GM19438 (cell line): ENCODE results near the gene POGK.
A peak's percentile ranks its signal among the peaks of the same experiment; 100 is the strongest.
"Not testable (repeated sequence)": the region's sequence is repeated elsewhere in the genome, so short reads cannot be mapped to it uniquely, and the experiment has no call there.

Experiments used
- ATAC-seq: cut with Tn5 transposase; IDR thresholded peaks from one replicate; pipeline ENCODE4 v1.9.1; 2021; ENCODE audit warnings: low read depth; ENCODE audit not compliant: unreplicated experiment

Gene POGK

DNA sequence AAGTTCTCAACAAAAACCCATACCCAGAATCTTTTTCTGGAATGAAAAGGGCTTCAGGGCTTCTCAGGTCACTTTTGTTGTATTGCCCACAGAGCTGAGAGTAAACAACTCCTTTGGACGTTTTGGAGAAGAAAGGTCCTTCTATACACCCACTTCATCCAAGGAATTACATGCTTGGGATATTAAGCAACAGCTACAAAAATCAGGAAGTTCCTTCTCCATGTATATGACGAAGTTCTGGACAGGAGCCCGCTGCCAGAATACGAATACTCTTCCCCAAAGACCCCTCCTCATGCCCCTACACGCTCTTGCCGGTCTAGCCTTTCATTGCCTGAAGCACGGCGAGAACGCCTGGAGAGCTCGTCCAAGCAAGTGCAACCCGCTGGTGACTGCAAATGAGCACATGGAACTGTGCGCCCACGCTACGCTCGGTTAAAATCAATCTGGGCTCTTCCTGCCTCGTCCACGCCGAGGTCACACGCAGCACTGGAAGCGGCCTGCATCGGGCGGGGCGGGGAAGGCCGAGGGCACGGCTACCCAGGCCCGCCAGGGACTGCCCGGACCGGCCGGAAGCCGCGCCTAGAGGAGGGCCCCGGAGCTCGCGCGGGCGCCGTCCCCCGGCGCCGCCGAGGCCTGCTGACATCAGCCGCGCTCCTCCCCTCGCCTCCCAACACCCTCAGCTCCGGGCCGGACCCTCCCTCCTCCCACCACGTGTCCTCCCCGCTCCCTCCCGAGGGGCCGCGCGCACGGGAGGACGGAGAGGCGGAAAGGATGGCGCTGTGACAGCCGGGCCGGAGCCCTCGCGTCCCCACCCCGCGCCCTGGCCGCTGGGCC lies at the start of gene POGK:
POGK (plus strand) TSS at position 710 of the 834 bp plus-strand sequence. CDS start 1,482 bp downstream, outside the sequence.
- peak; percentile 94 for ATAC-seq

DNA sequence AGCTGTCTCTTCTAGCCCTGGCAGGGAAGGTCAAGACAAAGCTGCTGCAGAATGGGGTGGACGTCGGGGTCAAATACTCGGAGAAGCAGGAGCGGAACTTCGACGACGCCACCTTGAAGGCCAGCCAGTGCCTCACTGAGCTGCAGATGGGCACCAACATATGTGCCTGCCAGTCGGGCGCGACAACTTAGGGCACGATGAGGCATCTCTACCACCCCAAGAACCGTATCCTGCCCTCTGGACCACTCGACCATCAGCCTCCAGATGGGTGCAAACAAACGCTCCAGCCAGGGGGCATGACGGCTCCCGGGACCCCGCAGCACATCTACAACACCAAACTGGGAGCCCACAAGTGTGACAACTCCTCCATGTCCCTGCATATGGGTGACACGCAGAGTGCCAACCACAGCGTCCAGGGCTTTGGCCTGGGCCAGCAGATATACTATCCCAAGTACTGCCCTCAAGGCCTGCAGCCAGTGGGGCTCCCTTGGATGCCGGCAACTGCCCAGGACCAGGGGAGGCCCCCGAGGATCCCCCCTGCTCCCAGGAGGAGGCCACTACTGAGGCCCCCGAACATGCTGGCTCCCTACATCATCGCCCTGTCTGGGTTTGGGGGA lies 42.5 kb upstream of the POGK start:
- ATAC-seq = no peak

DNA sequence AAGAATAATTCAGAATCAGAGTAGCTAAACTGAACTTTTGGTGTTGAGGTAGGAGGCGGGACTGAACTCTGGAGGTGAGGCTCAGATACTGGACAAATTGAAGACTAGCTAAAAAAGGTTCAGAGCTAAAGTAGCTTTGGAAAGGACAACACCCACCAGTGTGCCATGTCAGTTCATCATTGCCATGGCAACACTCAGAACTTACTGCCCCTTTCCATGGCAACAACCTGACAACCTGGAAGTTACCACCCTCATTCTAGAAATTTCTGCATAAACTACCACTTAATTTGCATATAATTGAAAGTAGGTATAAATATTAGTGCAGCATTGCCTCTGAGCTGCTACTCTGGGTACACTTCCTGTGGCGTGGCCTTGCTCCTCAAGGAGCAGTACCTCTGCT lies 30.3 kb upstream of the POGK start:
- ATAC-seq = no peak

- ATAC-seq = no peak
Observed at GRCh38 chr1:166811691-166812090, 27.6 kb upstream of the POGK start.

GRCh38 chr1:166813508-166814223 lies 25.6 kb upstream of the POGK start:
- ATAC-seq = no peak

DNA sequence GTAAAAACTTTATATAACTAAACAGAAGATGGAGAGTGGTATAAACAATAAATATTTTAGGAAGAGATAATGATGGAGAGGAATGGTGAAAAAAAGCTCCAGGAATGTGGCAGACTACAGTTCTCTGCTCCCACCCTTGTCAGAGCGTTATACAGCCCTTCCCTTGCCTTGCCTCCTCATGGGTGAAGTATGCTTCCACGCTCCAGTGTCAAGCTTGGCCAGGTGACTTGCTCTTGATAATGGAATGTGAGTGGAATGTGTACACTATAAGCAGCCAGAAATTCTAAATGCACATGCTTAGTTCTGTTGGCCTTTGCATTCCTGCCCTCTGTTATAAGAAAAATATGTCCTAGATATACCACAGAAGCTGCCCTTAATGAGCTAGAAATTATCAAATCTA lies 24.7 kb upstream of the POGK start:
- no peak for ATAC-seq

GRCh38 chr1:166819974-166820373 lies 19.3 kb upstream of the POGK start:
- ATAC-seq = no peak

- ATAC-seq = no peak
Observed at GRCh38 chr1:166822385-166822784, 16.9 kb upstream of the POGK start.

DNA sequence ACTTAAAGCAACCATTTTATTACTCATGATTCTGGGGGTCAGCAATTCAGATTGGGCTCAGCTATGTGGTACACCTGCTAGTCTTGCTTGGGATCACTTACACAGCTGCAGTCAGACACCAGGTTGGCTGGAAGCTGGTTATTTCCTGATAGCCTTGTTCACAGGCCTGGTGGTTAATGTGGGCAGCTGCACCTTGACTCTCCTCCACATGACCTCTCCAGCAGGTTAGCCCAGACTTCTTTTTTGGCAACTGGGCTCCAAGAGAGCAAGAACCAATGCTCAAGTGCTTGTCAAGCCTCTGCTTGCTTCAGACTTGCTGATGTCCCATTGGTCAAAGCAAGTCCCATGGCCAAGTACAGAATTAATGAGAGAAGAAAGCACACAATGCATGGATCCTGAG lies 11.8 kb upstream of the POGK start:
- no peak for ATAC-seq

- ATAC-seq = not testable (repeated sequence)
Observed at GRCh38 chr1:166829762-166830161, 9.5 kb upstream of the POGK start.

GRCh38 chr1:166836733-166837132 lies 2.5 kb upstream of the POGK start:
- ATAC-seq = no peak

DNA sequence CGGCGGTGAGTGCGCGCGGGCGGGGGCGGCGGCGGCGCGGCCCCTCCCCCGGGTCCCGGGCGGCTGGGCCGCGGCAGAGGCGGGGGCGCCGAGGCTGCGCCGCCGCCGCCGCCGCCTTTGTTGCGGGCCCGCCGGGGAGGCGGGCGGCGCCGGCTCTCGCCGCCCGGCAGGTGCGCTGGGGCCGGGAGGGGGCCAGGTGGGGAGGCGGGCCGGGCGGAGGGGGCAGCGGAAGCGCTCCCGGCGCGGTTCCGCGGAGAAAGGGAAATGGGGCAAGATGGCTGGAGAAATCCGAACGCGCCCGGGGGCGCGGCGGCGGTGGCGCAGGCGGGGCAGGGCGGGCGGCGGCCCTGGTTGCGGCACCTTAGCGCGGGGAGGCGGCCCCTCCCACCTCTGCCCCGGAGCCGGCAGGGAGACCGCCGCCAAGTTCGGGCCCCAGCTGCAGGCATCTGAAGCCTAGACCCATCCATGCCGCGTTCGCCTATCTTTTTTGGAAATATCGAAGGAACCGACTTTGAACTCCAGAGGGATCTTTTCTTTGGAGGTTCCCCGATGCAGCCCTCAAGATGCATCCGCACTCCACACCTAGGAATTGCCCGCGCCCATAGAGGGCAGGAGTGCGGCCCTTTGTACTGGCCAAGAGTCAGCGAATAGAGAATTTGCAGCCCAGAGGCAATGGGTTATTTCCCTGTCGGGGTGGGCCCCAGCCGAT lies 479 bp downstream of the POGK start:
- peak; percentile 35 for ATAC-seq

DNA sequence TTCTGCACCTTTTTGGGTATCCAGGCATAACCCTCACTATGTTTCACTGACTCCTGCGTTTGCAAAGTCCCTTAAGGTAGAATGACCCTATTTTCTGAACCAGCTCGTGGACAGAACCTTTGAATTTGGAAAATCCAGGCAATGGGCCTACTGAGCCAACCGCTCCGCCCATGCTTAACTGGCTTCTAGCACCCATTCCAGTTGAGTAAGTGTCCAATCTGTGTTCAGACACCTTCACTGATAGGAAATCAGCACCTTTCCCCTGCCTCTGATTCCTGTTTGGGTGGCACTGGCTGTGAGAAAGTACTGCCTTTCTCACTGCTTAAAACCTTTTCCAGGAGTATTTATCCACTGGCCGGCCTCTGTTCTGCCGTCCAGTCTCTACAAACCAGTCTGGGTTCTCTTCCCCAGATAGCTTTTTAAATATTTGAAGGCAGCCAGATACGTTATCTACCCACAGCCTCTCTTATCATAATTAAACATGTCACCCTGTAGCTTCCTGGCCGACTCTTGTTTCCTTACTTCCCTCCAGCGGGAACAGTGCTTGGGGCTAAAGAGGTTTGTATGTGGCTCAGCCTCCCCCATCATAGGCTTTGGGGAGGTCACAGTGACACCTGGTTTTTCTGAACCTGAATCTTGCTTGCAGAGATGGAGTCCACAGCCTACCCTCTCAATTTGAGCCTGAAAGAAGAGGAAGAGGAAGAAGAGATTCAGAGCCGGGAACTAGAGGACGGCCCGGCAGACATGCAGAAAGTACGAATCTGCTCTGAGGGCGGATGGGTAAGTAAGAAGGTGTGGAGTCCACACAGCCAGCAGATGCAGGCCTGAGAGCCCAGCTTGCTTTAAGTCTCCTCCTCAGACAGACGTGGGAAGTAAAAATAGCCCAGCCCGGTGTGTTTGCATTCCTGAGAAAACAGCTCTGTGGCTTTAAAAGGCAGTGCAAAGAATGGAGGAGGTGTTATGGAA lies 1.3 kb downstream of the POGK start:
- ATAC-seq = no peak

DNA sequence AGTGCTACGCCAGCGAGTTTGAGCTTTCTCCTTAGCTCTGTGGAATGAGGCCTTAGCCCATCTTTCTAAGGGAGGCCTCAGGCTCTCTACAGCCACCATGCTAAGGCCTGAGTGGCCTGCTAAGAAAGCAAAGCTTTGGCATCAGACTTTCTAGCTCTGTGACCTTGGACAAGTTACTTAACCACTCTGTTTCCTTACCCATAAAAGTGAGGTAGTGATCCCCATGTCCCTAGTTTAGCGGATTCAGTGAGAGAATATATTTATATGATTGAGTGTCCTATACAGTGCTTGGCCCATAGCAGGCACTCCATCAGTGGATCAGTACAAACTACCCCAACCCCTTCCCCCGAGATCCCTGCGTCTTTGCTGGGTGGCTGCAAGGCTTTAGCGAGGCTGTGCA lies 4.0 kb downstream of the POGK start:
- no peak for ATAC-seq

DNA sequence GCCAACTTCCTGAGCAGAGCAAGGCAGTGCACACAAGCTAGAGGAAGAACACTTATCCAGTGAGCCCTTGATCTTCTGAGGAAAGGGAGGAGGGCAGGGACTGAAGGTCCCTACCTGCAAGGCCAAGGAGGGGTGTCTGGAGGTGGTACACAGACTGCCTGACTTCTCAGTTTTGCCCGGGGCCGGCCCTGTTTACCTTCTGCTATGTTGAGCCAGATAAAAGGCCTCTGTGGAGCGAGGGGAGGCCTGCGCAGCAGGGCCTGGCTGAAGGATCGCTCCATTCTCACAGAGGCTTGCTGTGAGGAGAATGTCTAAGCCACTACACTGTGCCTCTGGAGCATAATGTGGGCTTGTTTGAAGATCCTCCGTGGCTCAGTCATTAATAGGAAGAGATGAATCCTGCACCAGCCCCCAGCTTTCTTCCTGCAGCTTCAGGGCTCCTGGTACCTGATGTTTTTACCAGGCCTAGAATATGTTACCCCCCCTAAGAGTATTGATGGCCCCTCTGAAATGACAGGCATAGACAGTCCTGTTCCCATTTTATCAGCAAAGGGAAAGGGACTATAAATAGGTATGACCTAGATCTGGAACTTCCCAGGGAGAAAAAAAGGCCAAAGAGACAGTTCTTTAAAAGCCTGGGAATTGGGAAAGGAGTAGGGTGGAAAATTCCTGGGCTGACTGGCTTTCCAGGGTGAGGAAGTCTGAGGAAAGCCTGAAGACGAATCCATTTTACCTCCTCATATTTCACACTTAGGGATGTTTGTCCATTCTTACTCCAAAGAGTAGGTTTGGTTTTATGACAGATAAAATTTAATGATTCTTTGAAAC lies 4.7 kb downstream of the POGK start:
- ATAC-seq = no peak

- ATAC-seq = no peak
Observed at GRCh38 chr1:166844791-166845190, 5.5 kb downstream of the POGK start.

- no peak for ATAC-seq
Observed at GRCh38 chr1:166848193-166848592, 8.9 kb downstream of the POGK start.

GRCh38 chr1:166849135-166849534 lies 9.9 kb downstream of the POGK start:
- ATAC-seq = no peak

- ATAC-seq = no peak
Observed at GRCh38 chr1:166852918-166853317, 13.6 kb downstream of the POGK start.
